C4-2B (cell line): ENCODE measurements around the gene UGGT1.

ENCODE experiments used
- CTCF ChIP-seq: fragments of 450-650 bp; conservative IDR thresholded peaks from 2 replicates; pipeline ENCODE4 v1.5.1; 2017; ENCODE audit warnings: mild to moderate bottlenecking
- ZFX ChIP-seq: fragments of 450-650 bp; IDR thresholded peaks from 2 replicates; pipeline ENCODE4 v1.6.1; 2017

GRCh38 chr2:128091726-128092080, 703 bp downstream of the UGGT1 start:
- no peak for TF ChIP-seq CTCF
- TF ChIP-seq ZFX: no peak
